WTC11 (cell line): ENCODE measurements around the gene PYCR2. TPM values are rescaled to one million over a fixed set of nuclear protein-coding genes. Genes with fewer than 3 reads are reported as not detected.

Experiments used
- ATAC-seq: fragments of 200-7000 bp; cut with Tn5 transposase; 2 replicates; pipeline ENCODE4 v1.10.0; 2021; ENCODE audit warnings: mild to moderate bottlenecking, moderate library complexity
- CTCF ChIA-PET: fragments of 300-600 bp; sonication (Branson Sonifier 250); formaldehyde crosslinking; loops from one replicate; lab custom pipeline; 2021; ENCODE audit warnings: antibody characterized with exemption; lab: Charles Lee
- POLR2A ChIA-PET: fragments of 350-600 bp; sonication (Branson Sonifier 250); formaldehyde crosslinking; loops from one replicate; lab custom pipeline; 2021; ENCODE audit warnings: antibody characterized with exemption; lab: Charles Lee
- DNase-seq: peaks from one replicate; pipeline ENCODE4 v3.0.0; 2021; ENCODE audit warnings: low spot score
- H3K27ac Mint-ChIP-seq: 2 replicates; pipeline ENCODE4 v1.8.0; 2021; ENCODE audit warnings: mixed read lengths
- H3K27me3 Mint-ChIP-seq: 2 replicates; pipeline ENCODE4 v1.8.0; 2021; ENCODE audit warnings: low read depth, mild to moderate bottlenecking, moderate library complexity, mixed read lengths
- H3K36me3 Mint-ChIP-seq: 2 replicates; pipeline ENCODE4 v1.8.0; 2021; ENCODE audit warnings: mixed read lengths
- H3K4me1 Mint-ChIP-seq: 2 replicates; pipeline ENCODE4 v1.8.0; 2022; ENCODE audit warnings: mixed read lengths
- H3K4me3 Mint-ChIP-seq: 2 replicates; pipeline ENCODE4 v1.8.0; 2021; ENCODE audit warnings: mild to moderate bottlenecking, moderate library complexity, mixed read lengths
- H3K9me3 Mint-ChIP-seq: 2 replicates; pipeline ENCODE4 v1.8.0; 2021; ENCODE audit warnings: mixed read lengths
- ARID4B ChIP-seq: sonication (generic); formaldehyde crosslinking; IDR thresholded peaks from 2 replicates; pipeline ENCODE4 v1.8.0; 2023; ENCODE audit warnings: missing genetic modification reagents, mild to moderate bottlenecking, borderline replicate concordance
- CBFB ChIP-seq: sonication (generic); formaldehyde crosslinking; IDR thresholded peaks from 2 replicates; pipeline ENCODE4 v1.8.1; 2022; ENCODE audit warnings: mild to moderate bottlenecking, low read depth, missing genetic modification reagents
- E2F4 ChIP-seq: sonication (generic); formaldehyde crosslinking; IDR thresholded peaks from 2 replicates; pipeline ENCODE4 v1.8.1; 2022; ENCODE audit warnings: low read depth, mild to moderate bottlenecking, moderate library complexity, missing genetic modification reagents, borderline replicate concordance
- E2F5 ChIP-seq: sonication (generic); formaldehyde crosslinking; IDR thresholded peaks from 2 replicates; pipeline ENCODE4 v1.8.1; 2022; ENCODE audit warnings: mild to moderate bottlenecking, moderate library complexity, missing genetic modification reagents
- ESRRA ChIP-seq: sonication (generic); formaldehyde crosslinking; IDR thresholded peaks from 2 replicates; pipeline ENCODE4 v1.8.1; 2022; ENCODE audit warnings: mild to moderate bottlenecking, missing genetic modification reagents, borderline replicate concordance
- GABPB1 ChIP-seq: sonication (generic); formaldehyde crosslinking; IDR thresholded peaks from 2 replicates; pipeline ENCODE4 v1.8.1; 2023; ENCODE audit warnings: mild to moderate bottlenecking, missing genetic modification reagents
- HMGXB4 ChIP-seq: sonication (generic); formaldehyde crosslinking; IDR thresholded peaks from 2 replicates; pipeline ENCODE4 v1.8.1; 2023; ENCODE audit warnings: mild to moderate bottlenecking, moderate library complexity, missing genetic modification reagents
- PRDM15 ChIP-seq: sonication (generic); formaldehyde crosslinking; IDR thresholded peaks from 2 replicates; pipeline ENCODE4 v1.8.0; 2022; ENCODE audit warnings: missing genetic modification reagents
- SP1 ChIP-seq: sonication (generic); formaldehyde crosslinking; conservative IDR thresholded peaks from 2 replicates; pipeline ENCODE4 v1.8.1; 2022; ENCODE audit warnings: missing genetic modification reagents
- TCF7 ChIP-seq: sonication (generic); formaldehyde crosslinking; IDR thresholded peaks from 2 replicates; pipeline ENCODE4 v1.8.0; 2022; ENCODE audit warnings: mild to moderate bottlenecking, low read depth, missing genetic modification reagents, moderate library complexity
- TP53 ChIP-seq: sonication (generic); formaldehyde crosslinking; IDR thresholded peaks from 2 replicates; pipeline ENCODE4 v1.8.1; 2023; ENCODE audit warnings: mild to moderate bottlenecking, missing genetic modification reagents
- ZBTB43 ChIP-seq: sonication (generic); formaldehyde crosslinking; IDR thresholded peaks from 2 replicates; pipeline ENCODE4 v1.8.1; 2023; ENCODE audit warnings: mild to moderate bottlenecking, missing genetic modification reagents
- ZNF423 ChIP-seq: fragments of 250-450 bp; sonication (Bioruptor Pico); IDR thresholded peaks from 2 replicates; pipeline ENCODE4 v2.1.2; 2022; ENCODE audit warnings: mild to moderate bottlenecking, moderate library complexity
- total RNA-seq: library from RNA; stranded (reverse); gene quantifications from 3 replicates; pipeline ENCODE4 v1.2.3, GENCODE V29; 2021

The PYCR2 gene
- total RNA-seq, 1 experiment from 2014 or later, result 86.0 TPM

GRCh38 chr1:225882694-225883615 lies 41.1 kb downstream of the PYCR2 start:
- H3K4me3 Mint-ChIP-seq, result peak overlapping the region; percentile 77
- H3K4me1 Mint-ChIP-seq, result peaks cover 48% of the 10 kb centered on the region
- TF ChIP-seq ZNF423 (CRISPR knock-in tag) (peak; percentile 26; the same call in 1 of the 2 replicates), PRDM15 (CRISPR knock-in tag) (0 out of 2 replicates have a peak, but pooled peaks have one; percentile 7), CBFB (0 out of 2 replicates have a peak, but pooled peaks have one; percentile 20), E2F4 (no peak), HMGXB4 (CRISPR knock-in tag) (peak; percentile 38; the same call in 1 of the 2 replicates), TP53 (peak; percentile 34; the same call in 1 of the 2 replicates)
- peak; percentile 5 for ATAC-seq
- no peaks in the 10 kb centered on the region for H3K9me3 Mint-ChIP-seq
- H3K27ac Mint-ChIP-seq, result peak overlapping the region; percentile 53; the same call in 1 of the 2 replicates
- H3K27me3 Mint-ChIP-seq, result no peaks in the 10 kb centered on the region; the same call in 1 of the 2 replicates
- peak; percentile 42 for DNase-seq
- CTCF ChIA-PET, result interaction anchor here (0.7 to 7.6 kb wide), 15 partner anchors 8 to 408 kb away, joined by 3 to 94 read pairs (median 4); partner anchors contain the start of genes PYCR2 and SRP9
- POLR2A ChIA-PET, result interaction anchor here (0.6 to 2.4 kb wide), 13 partner anchors 12 to 230 kb away, joined by 3 to 10 read pairs (median 5); partner anchors contain the start of genes ENAH, H3-3A, LEFTY2 and PYCR2
- peaks cover 6% of the 10 kb centered on the region; the same call in 1 of the 2 replicates for H3K36me3 Mint-ChIP-seq

- peak; percentile 94 for DNase-seq
- Mint-ChIP-seq H3K27me3 (no peaks in the 10 kb centered on the region; the same call in 1 of the 2 replicates), H3K36me3 (peaks cover 13% of the 10 kb centered on the region), H3K27ac (peak within 1 kb of the TSS; percentile 85), H3K4me1 (peaks cover 54% of the 10 kb centered on the region), H3K9me3 (no peaks in the 10 kb centered on the region), H3K4me3 (peak within 1 kb of the TSS; percentile 77)
- peak; percentile 30 for ATAC-seq
- POLR2A ChIA-PET, result interaction anchor here (0.6 to 2.4 kb wide), 13 partner anchors 13 to 180 kb away, joined by 3 to 10 read pairs (median 5); partner anchors contain the start of genes H3-3A, LEFTY2, PYCR2 and SRP9
- CTCF ChIA-PET, result interaction anchor here (0.7 to 7.6 kb wide), 21 partner anchors 9 to 407 kb away, joined by 3 to 94 read pairs (median 4); partner anchors contain the start of genes PYCR2 and SRP9
- TF ChIP-seq GABPB1 (peak; percentile 47; the same call in 1 of the 2 replicates), E2F5 (no peak; the same call in 1 of the 2 replicates), TCF7 (no peak), SP1 (CRISPR knock-in tag) (peak; percentile 67), ARID4B (CRISPR knock-in tag) (peak; percentile 89; the same call in 1 of the 2 replicates), HMGXB4 (CRISPR knock-in tag) (peak; percentile 80; the same call in 1 of the 2 replicates), ESRRA (CRISPR knock-in tag) (peak; percentile 45; the same call in 1 of the 2 replicates), ZBTB43 (no peak)
Measured at GRCh38 chr1:225881959-225882693, 41.9 kb downstream of the PYCR2 start, which contains the start of gene TMEM63A. Gene TMEM63A, minus strand, starts transcription at chr1:225882380. Its CDS starts 4,800 bp downstream, at chr1:225877580.
